ENCODE measurements around the gene IGFBP1.
"Not testable (repeated sequence)": the region's sequence is repeated elsewhere in the genome, so short reads cannot be mapped to it uniquely, and the experiment has no call there.

IGFBP1 gene

DNA sequence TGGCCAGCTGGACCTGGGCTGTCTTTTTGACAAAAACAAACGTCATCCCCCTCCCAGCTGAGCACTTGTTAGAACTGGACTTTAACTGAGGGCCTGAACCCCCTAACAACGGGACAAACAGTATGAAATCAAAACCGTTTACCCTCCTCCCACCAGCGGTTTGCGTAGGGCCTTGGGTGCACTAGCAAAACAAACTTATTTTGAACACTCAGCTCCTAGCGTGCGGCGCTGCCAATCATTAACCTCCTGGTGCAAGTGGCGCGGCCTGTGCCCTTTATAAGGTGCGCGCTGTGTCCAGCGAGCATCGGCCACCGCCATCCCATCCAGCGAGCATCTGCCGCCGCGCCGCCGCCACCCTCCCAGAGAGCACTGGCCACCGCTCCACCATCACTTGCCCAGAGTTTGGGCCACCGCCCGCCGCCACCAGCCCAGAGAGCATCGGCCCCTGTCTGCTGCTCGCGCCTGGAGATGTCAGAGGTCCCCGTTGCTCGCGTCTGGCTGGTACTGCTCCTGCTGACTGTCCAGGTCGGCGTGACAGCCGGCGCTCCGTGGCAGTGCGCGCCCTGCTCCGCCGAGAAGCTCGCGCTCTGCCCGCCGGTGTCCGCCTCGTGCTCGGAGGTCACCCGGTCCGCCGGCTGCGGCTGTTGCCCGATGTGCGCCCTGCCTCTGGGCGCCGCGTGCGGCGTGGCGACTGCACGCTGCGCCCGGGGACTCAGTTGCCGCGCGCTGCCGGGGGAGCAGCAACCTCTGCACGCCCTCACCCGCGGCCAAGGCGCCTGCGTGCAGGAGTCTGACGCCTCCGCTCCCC, at the start of gene IGFBP1:
TSS of gene IGFBP1 (plus strand) at position 304 of the 808 bp plus-strand sequence. CDS start at position 469, 165 bp downstream.
- no peak for DNase-seq

DNA sequence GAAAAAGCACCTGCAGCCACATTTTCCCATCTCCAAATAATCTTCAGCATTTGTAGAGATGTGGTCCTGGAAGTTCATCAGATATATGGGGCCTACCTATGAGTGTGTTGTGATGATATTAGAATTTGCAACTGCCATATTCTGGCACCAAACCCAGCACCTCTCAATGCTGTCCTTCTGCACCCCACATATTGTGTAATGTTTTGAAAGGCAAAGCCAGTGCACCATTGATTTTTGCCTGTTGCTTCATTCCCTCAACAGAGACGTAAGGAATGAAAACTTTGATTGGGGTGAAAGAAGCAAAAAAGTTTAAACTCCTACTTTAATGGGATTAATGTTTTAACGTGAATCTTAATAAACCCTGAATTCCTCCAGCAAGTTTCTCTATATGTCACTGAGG, 49.4 kb upstream of the IGFBP1 start:
- DNase-seq, result not testable (repeated sequence)

DNA sequence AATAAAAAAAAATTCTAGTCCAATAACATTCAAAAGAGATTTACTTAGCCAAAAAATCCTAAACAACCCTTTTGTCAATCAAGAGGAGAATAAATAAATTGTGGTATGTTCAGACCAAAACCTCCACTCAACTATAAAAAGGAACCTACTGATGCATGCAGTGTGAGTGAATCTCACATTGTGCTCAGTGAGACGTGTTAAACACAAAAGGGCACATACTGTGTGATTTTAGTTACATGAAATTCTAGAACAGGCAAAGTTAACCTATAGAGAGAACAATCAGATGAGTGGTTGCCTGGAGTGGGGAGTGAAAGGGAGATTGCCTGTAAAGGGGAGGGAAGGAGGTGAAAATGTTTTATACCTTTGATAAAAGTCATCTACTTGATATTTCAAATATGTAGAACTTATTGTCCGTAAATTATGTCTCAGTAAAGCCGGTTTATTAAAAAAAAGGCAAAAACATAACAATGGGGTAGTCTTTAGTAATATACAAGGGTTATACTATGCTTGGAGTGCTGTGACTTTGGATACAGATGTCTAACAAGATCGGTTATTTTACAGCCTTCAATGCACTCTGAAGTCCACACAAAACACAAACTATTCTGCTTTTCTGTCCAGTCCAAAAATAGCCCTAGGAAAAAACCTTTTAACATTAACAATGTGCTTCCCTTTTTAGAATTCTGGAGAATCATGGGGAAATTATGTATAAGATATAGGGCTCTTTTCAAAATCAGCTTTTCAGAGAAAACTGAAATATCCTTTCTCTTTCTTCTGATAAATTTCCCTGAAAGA, 46.2 kb upstream of the IGFBP1 start:
- not testable (repeated sequence) for DNase-seq

DNA sequence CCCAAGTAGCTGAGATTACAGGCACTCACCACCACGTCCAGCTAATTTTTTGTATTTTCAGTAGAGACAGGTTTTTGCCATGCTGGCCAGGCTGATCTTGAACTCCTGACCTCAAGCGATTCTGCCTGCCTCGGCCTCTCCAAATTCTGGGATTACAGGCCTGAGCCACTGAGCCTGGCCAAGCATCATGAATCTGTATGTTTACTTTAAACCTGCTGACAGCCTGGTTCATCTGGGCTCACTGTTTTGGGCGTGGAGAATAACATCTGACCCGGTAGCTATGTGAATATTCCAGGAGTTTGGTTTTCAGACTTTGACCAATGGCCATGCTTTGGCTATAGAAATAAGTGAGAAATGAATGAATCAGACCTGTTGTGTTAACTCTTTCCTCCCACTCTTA, 41.8 kb upstream of the IGFBP1 start:
- not testable (repeated sequence) for DNase-seq

DNA sequence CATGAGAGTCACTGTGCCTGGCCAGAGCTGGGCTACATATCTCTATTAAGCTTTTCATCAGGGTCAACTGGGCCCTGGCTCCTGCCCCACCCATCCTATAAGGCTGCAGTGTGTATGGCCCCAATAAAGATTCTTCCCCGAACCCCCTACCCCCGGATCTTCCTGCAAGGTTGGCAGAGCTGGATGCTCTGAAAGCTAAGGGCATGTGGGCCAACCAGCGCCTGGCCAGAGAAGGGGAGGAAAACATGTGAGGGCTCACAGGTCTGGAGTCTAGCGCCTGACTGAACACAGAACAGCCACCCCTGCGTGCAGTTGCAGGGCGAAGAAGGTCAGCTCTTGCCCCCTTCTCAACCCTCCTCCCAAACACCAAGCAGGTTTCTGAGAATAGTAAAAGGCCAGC, 39.6 kb upstream of the IGFBP1 start:
- DNase-seq, result not testable (repeated sequence)

DNA sequence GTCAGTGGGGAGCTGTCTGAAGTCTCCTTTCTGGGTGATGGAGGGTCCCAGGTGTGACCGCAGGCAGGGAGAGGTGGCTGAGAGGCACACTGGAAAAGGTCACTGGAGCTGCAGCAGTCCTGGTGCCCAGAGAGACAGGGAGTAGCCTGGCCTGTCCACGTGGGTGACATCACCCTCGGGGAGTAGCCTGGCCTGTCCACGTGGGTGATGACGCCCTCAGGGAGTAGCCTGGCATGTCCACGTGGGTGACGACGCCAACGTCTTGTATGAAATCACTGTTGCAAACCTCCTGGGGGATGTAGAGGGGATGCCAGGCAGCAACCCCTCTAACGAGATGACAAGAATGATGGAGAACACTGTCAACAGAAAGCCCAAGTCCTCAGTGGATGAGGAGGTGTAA, 35.3 kb upstream of the IGFBP1 start:
- not testable (repeated sequence) for DNase-seq

DNA sequence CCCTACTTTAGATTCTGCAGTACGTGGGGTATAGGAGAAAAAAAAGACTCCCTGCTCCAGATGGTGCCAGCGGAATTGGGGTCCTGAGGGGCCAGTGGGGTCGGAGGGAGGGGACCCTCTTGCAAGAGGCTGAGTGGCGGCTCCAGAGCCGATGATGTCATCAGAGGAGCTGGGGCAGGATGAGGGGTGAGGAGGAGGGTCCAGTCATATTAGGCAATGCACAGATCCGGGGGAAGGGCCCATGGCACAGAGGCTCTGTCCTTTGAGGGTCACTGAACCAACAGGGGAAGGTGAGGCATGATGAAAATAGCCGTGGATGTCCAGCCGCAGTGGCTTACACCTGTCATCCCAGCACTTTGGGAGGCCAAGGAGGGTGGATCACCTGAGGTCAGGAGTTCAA, 34.8 kb upstream of the IGFBP1 start:
- not testable (repeated sequence) for DNase-seq

DNA sequence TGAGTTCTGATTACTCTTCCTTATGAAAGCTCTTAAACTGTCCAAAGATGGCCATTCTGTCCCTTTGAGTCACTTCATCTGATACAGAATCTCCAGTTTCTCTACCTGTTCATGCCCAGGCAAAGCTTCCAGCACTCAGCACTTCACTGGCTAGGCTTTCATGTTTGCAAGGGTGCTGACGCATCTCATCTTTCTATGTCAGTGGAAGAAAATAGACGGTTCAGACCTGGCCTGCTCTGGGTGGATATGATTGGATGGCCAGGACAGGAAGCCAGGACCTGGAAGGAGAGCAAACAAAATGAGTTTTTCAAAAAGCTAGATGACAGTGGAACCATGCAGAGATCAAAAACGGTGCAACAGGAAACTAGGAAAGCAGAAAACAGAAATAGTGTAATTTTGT, 32.6 kb upstream of the IGFBP1 start:
- not testable (repeated sequence) for DNase-seq

DNA sequence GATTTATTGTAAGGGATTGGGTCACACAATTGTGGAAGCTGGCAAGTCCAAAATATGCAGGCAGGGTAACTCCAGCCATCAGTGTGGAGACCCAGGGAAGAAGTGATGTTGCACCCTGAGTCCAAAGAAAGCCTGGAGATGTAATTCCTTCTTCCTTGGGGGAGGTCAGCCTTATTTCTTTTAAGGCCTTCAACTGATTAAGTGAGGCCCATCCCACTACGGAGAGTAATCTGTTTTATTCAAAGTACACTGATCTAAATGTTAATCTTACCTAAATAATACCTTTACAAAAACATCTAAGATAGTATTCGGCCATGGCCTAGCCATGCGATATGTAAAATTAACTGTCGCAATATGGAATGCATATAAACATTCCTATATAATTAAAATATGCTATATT, 31.4 kb upstream of the IGFBP1 start:
- DNase-seq, result not testable (repeated sequence)

DNA sequence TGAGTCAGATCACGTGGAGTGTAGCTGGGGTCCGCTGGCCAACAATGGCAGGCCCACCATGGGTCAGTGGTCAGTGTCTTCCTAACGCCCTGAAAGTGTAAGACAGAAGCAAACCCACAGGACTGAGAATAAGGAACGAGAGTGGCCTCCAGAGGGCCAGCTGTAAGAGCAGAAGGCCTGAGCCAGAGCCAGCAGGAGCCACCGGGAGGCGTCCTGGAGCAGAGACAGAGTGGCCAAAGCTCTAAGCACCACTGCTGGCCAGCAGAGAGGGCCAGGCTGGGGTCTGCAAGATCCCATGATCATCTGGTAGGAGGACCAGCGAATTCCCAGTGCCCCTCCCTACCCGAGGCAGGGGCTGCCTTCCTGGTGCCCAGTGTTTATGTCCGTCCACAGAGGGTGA, 24.6 kb upstream of the IGFBP1 start:
- DNase-seq, result no peak

DNA sequence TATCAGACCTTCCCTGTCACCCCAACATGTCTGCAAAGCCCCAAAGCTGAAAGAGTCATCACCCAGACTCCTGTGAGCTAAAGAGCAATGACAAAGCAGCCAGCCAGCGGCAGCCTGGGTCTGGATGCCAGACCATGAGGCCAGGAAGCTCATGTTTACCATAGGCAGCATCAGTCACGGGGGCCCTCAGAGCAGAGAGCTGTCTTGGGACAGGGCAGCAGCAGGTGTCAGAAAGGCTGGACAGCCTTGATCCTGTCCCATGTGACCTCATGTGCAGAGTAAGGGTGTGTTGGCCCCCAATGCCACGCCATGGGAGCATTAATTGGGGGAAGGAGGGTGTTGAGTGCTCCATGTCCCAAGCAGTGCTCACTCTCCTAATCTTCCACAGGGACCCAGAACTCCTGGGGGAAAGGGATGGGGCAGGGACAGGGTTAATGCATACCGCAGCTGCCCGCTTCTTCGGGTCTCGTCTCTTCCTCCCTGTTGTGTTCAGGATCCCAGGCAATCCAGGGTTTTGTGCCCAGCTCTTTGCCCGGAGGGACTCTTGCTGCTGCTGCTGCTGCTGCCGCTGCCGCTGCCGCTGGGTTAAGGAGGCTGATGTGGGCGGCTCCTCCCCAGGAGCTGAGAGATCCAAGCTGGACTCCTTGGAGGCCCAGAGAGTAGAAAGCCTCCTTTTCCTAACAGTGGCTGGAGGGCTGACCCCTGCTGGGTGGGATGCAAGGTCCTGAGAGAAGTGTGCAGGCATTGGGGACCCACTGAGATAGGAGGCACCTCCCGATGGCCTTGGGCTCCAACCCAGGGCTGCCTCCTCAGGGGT, 22.5 kb upstream of the IGFBP1 start:
- no peak for DNase-seq

DNA sequence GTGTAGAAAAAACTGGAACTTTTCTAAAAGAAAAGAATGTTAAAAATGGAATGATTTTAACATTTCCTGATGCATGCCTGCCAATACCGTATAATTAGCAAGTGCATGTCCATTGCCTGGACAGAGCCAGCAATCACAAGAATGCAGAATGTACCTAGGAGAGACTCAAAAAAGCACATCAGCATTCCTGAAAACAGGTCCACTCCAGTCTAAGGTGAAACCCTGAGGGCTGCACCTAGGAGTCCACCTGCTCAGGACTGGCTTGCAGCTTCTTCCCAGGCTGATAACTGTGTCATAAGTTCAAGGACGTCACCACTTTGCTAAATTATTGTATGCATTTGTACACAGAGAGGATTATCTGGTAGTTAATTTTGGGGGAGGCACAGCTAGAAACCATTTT, 20.8 kb upstream of the IGFBP1 start:
- DNase-seq, result no peak

DNA sequence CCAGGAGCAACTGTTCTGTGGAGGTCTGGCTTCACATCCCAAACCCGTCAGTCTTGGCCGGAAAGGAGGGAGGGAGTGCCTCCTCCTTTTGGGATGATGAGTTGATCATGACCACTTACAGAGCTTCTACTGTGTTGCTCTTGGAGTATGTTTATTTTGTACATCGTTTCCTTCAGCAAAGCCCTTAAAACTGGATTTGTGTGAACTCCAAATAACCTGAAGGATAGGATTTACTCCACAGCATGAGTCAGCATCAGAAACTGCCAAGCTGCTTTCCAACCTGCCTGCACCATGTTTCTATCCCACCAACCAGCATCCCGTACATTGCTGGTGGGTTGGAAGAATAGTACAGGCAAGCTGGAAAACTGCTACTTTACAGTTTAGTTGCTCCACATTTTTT, 18.9 kb upstream of the IGFBP1 start:
- DNase-seq, result no peak

DNA sequence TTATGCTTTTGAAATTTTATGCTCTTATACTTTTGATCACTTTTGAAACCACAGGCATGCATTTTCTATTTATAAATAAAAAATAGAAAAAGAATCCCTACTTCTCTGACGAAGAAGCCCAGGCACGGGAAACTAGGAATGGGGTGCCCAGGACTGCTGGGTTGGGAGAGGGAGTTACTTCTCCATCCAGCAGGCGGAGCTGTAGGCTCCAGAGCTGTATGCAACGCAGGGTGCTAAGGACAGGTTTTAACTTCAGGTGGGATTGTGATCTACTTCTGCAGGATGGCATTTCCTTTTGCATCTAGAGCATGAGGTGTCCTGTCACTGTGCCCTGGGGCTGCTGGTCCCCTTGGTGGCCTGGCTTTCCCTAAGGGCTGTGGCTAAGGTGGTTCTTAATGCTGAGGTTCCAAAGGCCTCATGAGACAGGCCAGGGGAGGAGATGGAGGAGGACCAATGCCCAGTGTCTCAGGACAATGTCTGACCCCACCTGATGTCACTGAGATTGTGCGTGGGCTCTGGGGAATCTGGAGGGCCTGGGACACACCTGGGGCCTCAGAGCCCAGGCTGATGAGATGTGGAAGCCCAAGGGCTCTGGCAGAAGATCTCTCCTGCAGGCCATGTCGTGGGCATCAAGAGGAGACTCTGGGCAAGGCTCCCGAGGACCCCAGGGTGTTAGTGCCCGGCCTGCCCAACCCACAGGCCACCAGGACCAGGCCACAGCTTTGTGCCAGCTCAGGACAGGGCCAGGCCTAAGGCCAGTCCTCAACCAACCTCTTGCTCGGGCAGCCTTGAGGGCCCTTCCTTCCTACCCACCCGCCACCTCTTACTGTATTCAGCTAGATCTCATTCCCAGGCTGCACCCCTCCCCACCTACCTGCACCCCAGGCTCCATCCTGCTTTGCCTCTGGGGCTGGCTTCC, 15.9 kb upstream of the IGFBP1 start:
- no peak for DNase-seq

DNA sequence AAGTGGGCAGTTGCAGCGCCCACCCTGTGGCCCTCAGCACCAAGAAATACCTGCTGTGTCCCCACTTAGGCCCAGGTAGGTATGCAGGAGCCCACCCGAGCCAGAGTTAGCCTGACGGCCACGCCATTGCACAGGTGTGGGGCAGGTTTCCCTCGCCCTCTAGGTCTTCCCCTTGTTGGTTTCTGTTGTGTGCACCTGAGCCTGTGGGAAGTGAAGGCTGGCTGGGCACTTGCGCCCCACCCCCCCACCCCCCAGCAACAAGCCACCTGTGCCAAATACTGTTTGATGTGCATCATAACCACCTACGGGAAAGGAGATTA, 15.3 kb upstream of the IGFBP1 start, which contains the start of gene CCDC201:
TSS of gene CCDC201 (minus strand) at position 48 of the 320 bp plus-strand sequence. CDS start 75 bp downstream, outside the sequence.
- no peak for DNase-seq

DNA sequence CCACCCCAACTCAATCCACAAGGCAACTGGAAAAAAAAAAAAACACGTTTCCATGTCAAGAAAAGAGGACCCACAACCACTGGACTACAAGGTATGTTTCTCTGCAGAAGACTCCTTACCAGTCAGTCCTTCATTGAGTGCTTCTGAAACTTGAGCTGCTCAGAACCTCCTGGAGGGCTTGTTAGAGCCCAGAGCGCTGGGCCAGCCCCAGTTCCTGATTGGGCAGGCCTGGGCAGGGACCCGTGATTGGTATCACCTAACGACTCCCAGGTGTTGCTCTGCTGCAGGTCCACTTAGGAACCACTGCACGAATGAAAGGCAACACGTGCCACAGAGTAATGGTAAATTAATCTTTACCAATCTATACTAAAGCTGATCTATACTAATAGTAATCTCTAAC, 14.9 kb upstream of the IGFBP1 start:
- no peak for DNase-seq

DNA sequence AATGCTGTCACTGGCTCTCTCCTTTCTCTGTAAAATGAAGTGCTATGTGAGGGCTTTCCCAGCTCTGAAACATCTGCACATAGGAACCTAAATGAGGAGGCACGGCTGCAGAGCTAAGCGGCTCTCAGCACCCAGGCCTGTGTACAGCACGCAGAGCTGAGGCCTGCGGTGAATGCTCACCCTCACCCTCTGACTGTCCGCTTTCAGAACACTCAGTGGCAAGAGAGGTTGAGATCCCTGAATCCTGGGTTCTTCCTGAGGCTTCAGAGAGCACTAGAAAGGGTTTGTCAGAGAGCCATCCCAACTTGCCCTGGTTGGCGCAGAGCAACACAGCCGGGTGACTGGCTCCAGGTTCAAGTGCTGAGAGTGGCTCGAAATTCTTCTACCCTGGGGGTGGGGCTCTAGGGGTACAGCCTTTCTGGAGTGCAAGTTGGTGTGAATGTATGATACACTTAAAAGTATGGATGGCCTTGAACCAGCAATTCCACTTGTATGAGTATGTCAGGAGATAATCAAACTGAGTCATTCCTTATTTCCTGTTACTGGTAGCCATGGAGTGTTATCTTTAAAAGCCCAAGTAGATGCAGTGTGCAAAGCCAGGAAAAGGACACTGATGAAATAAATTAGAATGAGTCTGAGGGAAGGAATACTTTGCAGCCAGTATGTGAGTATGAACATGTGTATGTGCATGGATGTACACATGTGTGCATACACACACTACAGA, 13.7 kb upstream of the IGFBP1 start:
- DNase-seq, result no peak

DNA sequence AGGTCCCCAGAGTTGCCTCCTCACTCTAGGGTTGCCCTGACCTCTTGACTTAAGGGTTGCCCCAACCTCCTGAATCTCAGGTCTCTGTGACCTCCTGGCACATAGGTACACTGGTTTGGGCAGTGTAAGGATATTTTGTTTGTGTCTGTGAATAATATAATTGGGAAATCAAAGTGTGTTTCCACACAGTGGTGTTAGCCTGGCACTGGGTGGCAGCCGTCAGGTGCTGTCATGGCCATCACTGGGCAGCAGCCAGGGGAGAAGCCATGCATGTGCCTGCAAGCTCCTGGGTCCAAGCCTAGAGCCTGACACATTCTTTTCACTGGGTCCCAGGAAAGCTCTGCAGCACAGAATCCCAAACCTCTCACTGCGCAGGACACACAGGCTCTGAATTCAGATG, 11.8 kb upstream of the IGFBP1 start:
- no peak for DNase-seq

DNA sequence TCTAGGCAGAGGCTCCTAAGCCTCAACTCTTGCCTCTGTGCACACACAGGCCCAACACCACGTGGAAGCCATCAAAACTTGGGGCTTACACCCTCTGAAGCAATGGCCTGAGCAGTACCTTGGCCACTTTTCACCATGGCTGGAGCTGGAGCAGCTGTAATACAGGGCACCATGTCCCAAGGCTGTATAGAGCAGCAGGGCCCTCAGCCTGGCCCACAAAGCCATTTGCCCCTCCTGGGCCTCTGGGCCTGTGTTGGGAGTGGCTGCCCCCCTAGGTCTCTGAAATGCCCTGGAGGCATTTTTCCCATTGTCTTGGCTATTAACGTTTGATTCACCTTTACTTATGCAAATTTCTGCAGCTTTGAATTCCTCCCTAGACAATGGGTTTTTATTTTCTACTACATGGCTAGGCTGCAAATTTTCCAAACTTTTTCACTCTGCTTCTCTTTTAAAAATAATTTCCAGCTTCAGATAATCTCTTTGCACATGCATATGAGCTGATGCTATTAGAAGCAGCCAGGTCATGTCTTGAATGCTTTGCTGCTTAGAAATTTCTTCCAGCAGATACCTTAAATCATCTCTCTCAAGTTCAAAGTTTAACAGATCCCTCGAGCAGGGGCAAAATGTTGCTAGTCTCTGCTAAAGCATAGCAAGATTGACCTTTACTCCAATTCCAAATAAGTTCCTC, 9.7 kb upstream of the IGFBP1 start:
- DNase-seq, result no peak

DNA sequence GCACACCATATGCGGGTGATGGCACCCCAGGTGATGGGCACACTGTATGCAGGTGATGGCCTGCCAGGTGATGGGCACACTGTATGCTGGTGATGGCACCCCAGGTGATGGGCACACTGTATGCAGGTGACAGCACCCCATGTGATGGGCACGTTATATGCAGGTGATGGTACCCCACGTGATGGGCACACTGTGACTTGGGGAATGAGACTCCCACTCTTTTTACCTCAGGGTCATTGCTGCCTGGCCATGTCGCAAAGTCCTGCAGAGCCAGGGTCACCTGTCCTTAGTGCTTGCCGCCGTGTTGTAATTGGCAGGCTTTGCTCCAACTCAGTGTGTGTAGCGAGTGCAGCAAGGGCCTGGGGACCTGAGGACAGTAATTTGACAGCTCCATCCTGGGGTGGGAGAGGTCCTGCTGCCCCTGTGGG, 7.8 kb upstream of the IGFBP1 start:
- DNase-seq, result no peak

DNA sequence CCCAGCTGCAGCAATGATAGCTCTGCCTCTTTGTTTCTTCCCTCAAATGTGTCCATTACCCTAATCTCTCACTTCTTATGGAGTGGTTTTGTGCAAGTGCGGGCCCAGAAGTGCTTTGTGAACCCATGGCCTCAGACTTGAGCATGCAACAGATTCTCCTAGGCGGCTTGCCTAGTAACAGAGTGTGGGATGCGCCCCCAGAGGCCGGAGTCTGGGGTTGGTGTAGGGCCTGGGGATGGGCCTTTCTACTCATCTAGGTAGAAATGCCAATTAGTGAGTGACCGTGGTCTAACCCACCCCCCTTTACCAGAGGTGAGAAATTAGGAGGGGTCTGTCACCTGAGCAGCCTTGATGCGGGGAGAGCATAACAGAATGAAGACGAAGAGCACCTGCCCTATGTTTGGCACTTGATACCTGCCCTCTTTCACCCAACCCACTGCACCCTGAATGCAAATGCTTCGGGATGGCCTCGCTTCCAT, 7.0 kb upstream of the IGFBP1 start:
- DNase-seq, result no peak
